ENCODE data around the gene PLEKHN1.

The PLEKHN1 gene

GRCh38 chr1:923131-923990 lies 42.9 kb upstream of the PLEKHN1 start, which contains the start of gene SAMD11:
Gene SAMD11, plus strand, starts transcription at chr1:923923. Its CDS starts 509 bp downstream, at chr1:924432.
- H3K36me3 ChIP-seq (ENCODE audit: control insufficient read depth, insufficient read depth, low read length), result no peaks in the 10 kb centered on the region
- H3K4me3 ChIP-seq (ENCODE audit: insufficient read depth, low read depth, low read length), result peak within 1 kb of the TSS; percentile 37
- peaks cover 24% of the 10 kb centered on the region for H3K4me1 ChIP-seq (ENCODE audit: control insufficient read depth, insufficient read depth, low read length)
- no peaks in the 10 kb centered on the region for H3K9me3 ChIP-seq (ENCODE audit: control insufficient read depth, low read length)
- H3K27me3 ChIP-seq (ENCODE audit: control insufficient read depth, insufficient read depth, low read length, poor library complexity, severe bottlenecking), result peaks cover 100% of the 10 kb centered on the region
- no peak within 1 kb of the TSS for H3K27ac ChIP-seq (ENCODE audit: insufficient read depth, low read depth, low read length, poor library complexity, severe bottlenecking)
- 2 to 3% methylated on average over 72 of the region's 72 CpGs for WGBS, 2 experiments

- Histone ChIP-seq H3K9me3 (ENCODE audit: control insufficient read depth, low read length) (no peaks in the 10 kb centered on the region), H3K27me3 (ENCODE audit: control insufficient read depth, insufficient read depth, low read length, poor library complexity, severe bottlenecking) (peaks cover 100% of the 10 kb centered on the region), H3K4me3 (ENCODE audit: insufficient read depth, low read depth, low read length) (peak overlapping the region; percentile 37), H3K27ac (ENCODE audit: insufficient read depth, low read depth, low read length, poor library complexity, severe bottlenecking) (no peak overlapping the region), H3K36me3 (ENCODE audit: control insufficient read depth, insufficient read depth, low read length) (no peaks in the 10 kb centered on the region), H3K4me1 (ENCODE audit: control insufficient read depth, insufficient read depth, low read length) (peaks cover 24% of the 10 kb centered on the region)
- WGBS, 2 experiments, result 1% methylated on average over 98 of the region's 98 CpGs
Observed at GRCh38 chr1:923991-924655, 42.2 kb upstream of the PLEKHN1 start.

- H3K36me3 ChIP-seq (ENCODE audit: control insufficient read depth, insufficient read depth, low read length), result no peaks in the 10 kb centered on the region
- H3K27ac ChIP-seq (ENCODE audit: insufficient read depth, low read depth, low read length, poor library complexity, severe bottlenecking), result no peak overlapping the region
- peaks cover 24% of the 10 kb centered on the region for H3K4me1 ChIP-seq (ENCODE audit: control insufficient read depth, insufficient read depth, low read length)
- H3K9me3 ChIP-seq (ENCODE audit: control insufficient read depth, low read length), result no peaks in the 10 kb centered on the region
- peaks cover 100% of the 10 kb centered on the region for H3K27me3 ChIP-seq (ENCODE audit: control insufficient read depth, insufficient read depth, low read length, poor library complexity, severe bottlenecking)
- 1% methylated on average over 118 to 119 of the region's 120 CpGs for WGBS, 2 experiments
- H3K4me3 ChIP-seq (ENCODE audit: insufficient read depth, low read depth, low read length), result peak overlapping the region; percentile 37
Observed at GRCh38 chr1:924656-925560, 41.4 kb upstream of the PLEKHN1 start.

- Histone ChIP-seq H3K4me1 (ENCODE audit: control insufficient read depth, insufficient read depth, low read length) (peaks cover 18% of the 10 kb centered on the region), H3K27ac (ENCODE audit: insufficient read depth, low read depth, low read length, poor library complexity, severe bottlenecking) (no peak overlapping the region), H3K4me3 (ENCODE audit: insufficient read depth, low read depth, low read length) (peak overlapping the region; percentile 25), H3K27me3 (ENCODE audit: control insufficient read depth, insufficient read depth, low read length, poor library complexity, severe bottlenecking) (peaks cover 100% of the 10 kb centered on the region), H3K9me3 (ENCODE audit: control insufficient read depth, low read length) (no peaks in the 10 kb centered on the region), H3K36me3 (ENCODE audit: control insufficient read depth, insufficient read depth, low read length) (no peaks in the 10 kb centered on the region)
- WGBS, 2 experiments, result 4 to 5% methylated on average over 65 of the region's 65 CpGs
Observed at GRCh38 chr1:925561-926421, 40.5 kb upstream of the PLEKHN1 start.

- Histone ChIP-seq H3K27me3 (ENCODE audit: control insufficient read depth, insufficient read depth, low read length, poor library complexity, severe bottlenecking) (peaks cover 100% of the 10 kb centered on the region), H3K9me3 (ENCODE audit: control insufficient read depth, low read length) (no peaks in the 10 kb centered on the region), H3K4me3 (ENCODE audit: insufficient read depth, low read depth, low read length) (no peak overlapping the region), H3K4me1 (ENCODE audit: control insufficient read depth, insufficient read depth, low read length) (peaks cover 18% of the 10 kb centered on the region), H3K27ac (ENCODE audit: insufficient read depth, low read depth, low read length, poor library complexity, severe bottlenecking) (no peak overlapping the region), H3K36me3 (ENCODE audit: control insufficient read depth, insufficient read depth, low read length) (no peaks in the 10 kb centered on the region)
- WGBS, 2 experiments, result 57 to 60% methylated on average over 9 of the region's 9 CpGs
Observed at GRCh38 chr1:927234-927633, 39.0 kb upstream of the PLEKHN1 start.

GRCh38 chr1:927748-928147 lies 38.5 kb upstream of the PLEKHN1 start:
- 84% methylated on average over 10 of the region's 10 CpGs for WGBS, 2 experiments
- Histone ChIP-seq H3K27ac (ENCODE audit: insufficient read depth, low read depth, low read length, poor library complexity, severe bottlenecking) (no peak overlapping the region), H3K4me3 (ENCODE audit: insufficient read depth, low read depth, low read length) (no peak overlapping the region), H3K9me3 (ENCODE audit: control insufficient read depth, low read length) (no peaks in the 10 kb centered on the region), H3K4me1 (ENCODE audit: control insufficient read depth, insufficient read depth, low read length) (peaks cover 20% of the 10 kb centered on the region), H3K36me3 (ENCODE audit: control insufficient read depth, insufficient read depth, low read length) (no peaks in the 10 kb centered on the region), H3K27me3 (ENCODE audit: control insufficient read depth, insufficient read depth, low read length, poor library complexity, severe bottlenecking) (peaks cover 100% of the 10 kb centered on the region)

- H3K36me3 ChIP-seq (ENCODE audit: control insufficient read depth, insufficient read depth, low read length), result no peaks in the 10 kb centered on the region
- no peak overlapping the region for H3K27ac ChIP-seq (ENCODE audit: insufficient read depth, low read depth, low read length, poor library complexity, severe bottlenecking)
- H3K9me3 ChIP-seq (ENCODE audit: control insufficient read depth, low read length), result no peaks in the 10 kb centered on the region
- peaks cover 17% of the 10 kb centered on the region for H3K4me1 ChIP-seq (ENCODE audit: control insufficient read depth, insufficient read depth, low read length)
- no peak overlapping the region for H3K4me3 ChIP-seq (ENCODE audit: insufficient read depth, low read depth, low read length)
- H3K27me3 ChIP-seq (ENCODE audit: control insufficient read depth, insufficient read depth, low read length, poor library complexity, severe bottlenecking), result peaks cover 99% of the 10 kb centered on the region
- WGBS, 2 experiments, result 67 to 74% methylated on average over 39 to 40 of the region's 40 CpGs
Observed at GRCh38 chr1:928825-929661, 37.2 kb upstream of the PLEKHN1 start.

- Histone ChIP-seq H3K27ac (ENCODE audit: insufficient read depth, low read depth, low read length, poor library complexity, severe bottlenecking) (no peak overlapping the region), H3K4me3 (ENCODE audit: insufficient read depth, low read depth, low read length) (no peak overlapping the region), H3K36me3 (ENCODE audit: control insufficient read depth, insufficient read depth, low read length) (no peaks in the 10 kb centered on the region), H3K9me3 (ENCODE audit: control insufficient read depth, low read length) (no peaks in the 10 kb centered on the region), H3K27me3 (ENCODE audit: control insufficient read depth, insufficient read depth, low read length, poor library complexity, severe bottlenecking) (peaks cover 94% of the 10 kb centered on the region), H3K4me1 (ENCODE audit: control insufficient read depth, insufficient read depth, low read length) (peaks cover 18% of the 10 kb centered on the region)
- WGBS, 2 experiments, result 79 to 80% methylated on average over 40 of the region's 40 CpGs
Observed at GRCh38 chr1:929712-930632, 36.3 kb upstream of the PLEKHN1 start.
